WTC11 (cell line): ENCODE results near the gene ZPBP.

Source experiments
- MAX ChIP-seq: sonication (generic); formaldehyde crosslinking; IDR thresholded peaks from 2 replicates; pipeline ENCODE4 v1.8.0; 2022; ENCODE audit warnings: mild to moderate bottlenecking, missing genetic modification reagents
- NR3C1 ChIP-seq: sonication (generic); formaldehyde crosslinking; conservative IDR thresholded peaks from 2 replicates; pipeline ENCODE4 v1.8.1; 2023; ENCODE audit warnings: low read depth, mild to moderate bottlenecking, missing genetic modification reagents
- SMAD4 ChIP-seq: sonication (generic); formaldehyde crosslinking; IDR thresholded peaks from 2 replicates; pipeline ENCODE4 v1.8.0; 2022; ENCODE audit warnings: mild to moderate bottlenecking, missing genetic modification reagents
- STAT6 ChIP-seq: sonication (generic); formaldehyde crosslinking; conservative IDR thresholded peaks from 2 replicates; pipeline ENCODE4 v1.8.1; 2023; ENCODE audit warnings: mild to moderate bottlenecking, low read depth, missing genetic modification reagents, moderate library complexity

GRCh38 chr7:50101873-50102272 is 8.8 kb upstream of the ZPBP start:
- TF ChIP-seq MAX (CRISPR knock-in tag), result no peak
- TF ChIP-seq SMAD4 (CRISPR knock-in tag), result no peak
- TF ChIP-seq STAT6 (CRISPR knock-in tag), result no peak
- TF ChIP-seq NR3C1 (CRISPR knock-in tag), result no peak
